SU-DHL-6 (cell line): ENCODE results near the gene NTF3.

ENCODE experiments used
- EZH2phosphoT487 ChIP-seq: fragments of 200-600 bp; sonication (generic), shearing (Covaris generic); conservative IDR thresholded peaks from 2 replicates; pipeline ENCODE4 v1.6.1; 2018; ENCODE audit warnings: mild to moderate bottlenecking, antibody characterized with exemption, low read length, moderate library complexity, mixed read lengths
- TF ChIP-seq, protein P1 (sequence below): fragments of 200-600 bp; sonication (generic); IDR thresholded peaks from one replicate; pipeline ENCODE4 v1.5.1; 2017; ENCODE audit warnings: antibody characterized with exemption, mild to moderate bottlenecking, low read length, moderate library complexity; ENCODE audit not compliant: insufficient read depth, poor library complexity, severe bottlenecking

DNA sequence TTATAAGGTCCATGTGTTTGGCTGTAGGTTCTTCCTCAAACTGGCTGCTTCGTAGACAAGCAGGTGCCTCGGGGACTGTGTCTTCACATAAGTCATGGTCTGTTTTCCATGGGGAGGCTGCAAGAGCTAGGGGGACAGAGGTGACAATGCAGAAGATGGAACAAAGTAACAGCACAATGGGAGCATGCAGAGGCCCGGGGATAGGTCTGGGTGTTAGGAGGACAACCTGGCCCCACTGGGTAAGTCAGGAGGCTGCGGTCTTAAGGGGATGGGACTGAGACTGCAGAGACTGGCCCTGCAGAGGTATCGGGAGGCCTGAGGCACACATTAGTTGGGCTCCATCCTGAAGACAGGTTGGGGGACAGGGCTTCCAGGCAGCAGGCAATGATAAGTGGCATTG is 88.9 kb downstream of the NTF3 start:
- TF ChIP-seq, protein P1, sequence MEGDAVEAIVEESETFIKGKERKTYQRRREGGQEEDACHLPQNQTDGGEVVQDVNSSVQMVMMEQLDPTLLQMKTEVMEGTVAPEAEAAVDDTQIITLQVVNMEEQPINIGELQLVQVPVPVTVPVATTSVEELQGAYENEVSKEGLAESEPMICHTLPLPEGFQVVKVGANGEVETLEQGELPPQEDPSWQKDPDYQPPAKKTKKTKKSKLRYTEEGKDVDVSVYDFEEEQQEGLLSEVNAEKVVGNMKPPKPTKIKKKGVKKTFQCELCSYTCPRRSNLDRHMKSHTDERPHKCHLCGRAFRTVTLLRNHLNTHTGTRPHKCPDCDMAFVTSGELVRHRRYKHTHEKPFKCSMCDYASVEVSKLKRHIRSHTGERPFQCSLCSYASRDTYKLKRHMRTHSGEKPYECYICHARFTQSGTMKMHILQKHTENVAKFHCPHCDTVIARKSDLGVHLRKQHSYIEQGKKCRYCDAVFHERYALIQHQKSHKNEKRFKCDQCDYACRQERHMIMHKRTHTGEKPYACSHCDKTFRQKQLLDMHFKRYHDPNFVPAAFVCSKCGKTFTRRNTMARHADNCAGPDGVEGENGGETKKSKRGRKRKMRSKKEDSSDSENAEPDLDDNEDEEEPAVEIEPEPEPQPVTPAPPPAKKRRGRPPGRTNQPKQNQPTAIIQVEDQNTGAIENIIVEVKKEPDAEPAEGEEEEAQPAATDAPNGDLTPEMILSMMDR: no peak
- no peak for TF ChIP-seq EZH2phosphoT487
